ENCODE results near the gene CYB561. TPM values are rescaled to one million over a fixed set of nuclear protein-coding genes. Genes with fewer than 3 reads are reported as not detected.

CYB561 gene
- total and polyA plus RNA-seq, 4 donors = 7.1 to 31.6 (median 15.4) TPM

- WGBS, 2 donors = 77 to 79% methylated on average over 11 of the region's 11 CpGs
Observed at GRCh38 chr17:63480826-63481487, 34.9 kb upstream of the CYB561 start.

DNA sequence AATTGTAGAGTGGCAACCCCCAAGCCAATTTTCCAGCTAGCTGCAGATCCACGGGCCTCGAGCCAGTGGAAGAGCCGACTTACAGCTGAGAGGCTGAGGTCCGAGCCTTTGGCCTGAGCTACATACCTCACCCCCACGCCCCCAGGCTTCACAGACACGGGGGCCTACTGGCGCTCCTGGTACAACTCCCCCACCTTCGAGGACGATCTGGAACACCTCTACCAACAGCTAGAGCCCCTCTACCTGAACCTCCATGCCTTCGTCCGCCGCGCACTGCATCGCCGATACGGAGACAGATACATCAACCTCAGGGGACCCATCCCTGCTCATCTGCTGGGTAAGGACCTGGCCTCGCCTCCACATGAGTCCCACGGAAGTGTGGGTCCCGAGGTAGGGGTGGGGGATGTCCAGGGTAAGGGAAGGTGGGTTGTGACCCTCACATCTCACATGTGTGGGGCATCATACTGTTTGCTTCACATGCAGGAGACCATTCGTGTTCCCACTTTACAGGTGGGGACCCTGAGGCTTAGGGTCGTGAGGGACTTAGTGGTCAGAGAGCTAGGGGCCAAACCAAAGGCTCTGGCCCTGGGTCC, 34.2 kb upstream of the CYB561 start:
- no peaks in the 10 kb centered on the region for H3K4me1 ChIP-seq (ENCODE audit: control insufficient read depth in 1 of 2, insufficient read depth in 2 of 2, low read length in 2 of 2)
- 91 to 92% methylated on average over 21 of the region's 21 CpGs for WGBS, 2 donors
- ATAC-seq (ENCODE audit: low FRiP score) = no peak
- no peak overlapping the region for H3K27ac ChIP-seq (ENCODE audit: low read depth in 1 of 2, low read length in 2 of 2)
- intact Hi-C loops (cut with DNase I) = no loop called here
- no peak overlapping the region for H3K4me3 ChIP-seq (ENCODE audit: low read length in 2 of 2)
- peak in 1 of 2 donors; percentile 66 for DNase-seq
- no peaks in the 10 kb centered on the region for H3K27me3 ChIP-seq (ENCODE audit: control insufficient read depth in 1 of 2, insufficient read depth in 2 of 2, low read length in 1 of 2)
- no peaks in the 10 kb centered on the region for H3K36me3 ChIP-seq (ENCODE audit: control insufficient read depth in 1 of 2, insufficient read depth in 2 of 2, low read length in 1 of 2)
- H3K9me3 ChIP-seq (ENCODE audit: control insufficient read depth, low read length) = no peaks in the 10 kb centered on the region

More at GRCh38 chr17:63480826-63481487, 34.9 kb upstream of the CYB561 start:
- no peak for DNase-seq
- H3K27me3 ChIP-seq (ENCODE audit: control insufficient read depth in 1 of 2, insufficient read depth in 2 of 2, low read length in 1 of 2) = no peaks in the 10 kb centered on the region
- H3K27ac ChIP-seq (ENCODE audit: low read depth in 1 of 2, low read length in 2 of 2) = no peak overlapping the region
- H3K4me3 ChIP-seq (ENCODE audit: low read length in 2 of 2) = no peak overlapping the region
- ATAC-seq (ENCODE audit: low FRiP score) = no peak
- no peaks in the 10 kb centered on the region for H3K9me3 ChIP-seq (ENCODE audit: control insufficient read depth, low read length)
- intact Hi-C loops (cut with DNase I) = no loop called here
- H3K4me1 ChIP-seq (ENCODE audit: control insufficient read depth in 1 of 2, insufficient read depth in 2 of 2, low read length in 2 of 2) = no peaks in the 10 kb centered on the region
- no peaks in the 10 kb centered on the region for H3K36me3 ChIP-seq (ENCODE audit: control insufficient read depth in 1 of 2, insufficient read depth in 2 of 2, low read length in 1 of 2)

DNA sequence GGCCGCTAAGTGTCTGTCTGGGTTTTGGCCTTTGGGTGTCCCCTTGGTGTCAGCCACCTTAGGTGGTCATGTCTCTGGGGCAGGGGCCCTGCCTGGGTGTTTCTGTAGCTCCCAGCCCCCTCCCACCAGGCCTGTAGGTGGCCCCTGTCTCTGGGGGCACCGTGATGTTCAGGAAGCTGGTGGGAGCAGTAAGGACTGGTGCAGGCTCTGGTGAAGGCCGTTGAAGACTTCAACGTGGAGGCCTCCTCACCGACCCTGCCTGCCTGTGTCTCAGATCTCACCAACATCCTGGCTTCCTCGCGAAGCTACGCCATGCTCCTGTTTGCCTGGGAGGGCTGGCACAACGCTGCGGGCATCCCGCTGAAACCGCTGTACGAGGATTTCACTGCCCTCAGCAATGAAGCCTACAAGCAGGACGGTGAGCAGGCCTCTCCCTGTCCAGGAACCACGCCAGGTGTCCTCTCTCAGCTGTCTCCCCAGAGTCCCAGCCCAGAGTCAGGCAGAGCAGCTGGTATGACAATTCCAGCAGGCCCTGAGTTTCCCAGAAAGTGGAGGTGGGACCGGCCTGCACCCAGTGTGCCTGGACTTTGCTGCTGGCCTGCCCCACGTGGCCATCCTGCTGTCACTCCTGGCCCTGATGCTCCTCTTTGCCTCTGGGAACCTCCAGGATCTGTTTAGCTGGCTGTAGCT, 33.5 kb upstream of the CYB561 start:
- ATAC-seq (ENCODE audit: low FRiP score) (no peak), DNase-seq (peak in 1 of 2 donors; percentile 30)
- no peaks in the 10 kb centered on the region for H3K9me3 ChIP-seq (ENCODE audit: control insufficient read depth, low read length)
- no peaks in the 10 kb centered on the region for H3K27me3 ChIP-seq (ENCODE audit: control insufficient read depth in 1 of 2, insufficient read depth in 2 of 2, low read length in 1 of 2)
- WGBS, 2 donors = 90 to 91% methylated on average over 17 of the region's 17 CpGs
- no peak overlapping the region for H3K27ac ChIP-seq (ENCODE audit: low read depth in 1 of 2, low read length in 2 of 2)
- intact Hi-C loops (cut with DNase I) = loop anchor here (2.0 kb wide), 2 partner anchors 53 to 55 kb away; no protein-coding TSS in a partner anchor
- H3K36me3 ChIP-seq (ENCODE audit: control insufficient read depth in 1 of 2, insufficient read depth in 2 of 2, low read length in 1 of 2) = no peaks in the 10 kb centered on the region
- no peaks in the 10 kb centered on the region for H3K4me1 ChIP-seq (ENCODE audit: control insufficient read depth in 1 of 2, insufficient read depth in 2 of 2, low read length in 2 of 2)
- no peak overlapping the region for H3K4me3 ChIP-seq (ENCODE audit: low read length in 2 of 2)

- ATAC-seq (ENCODE audit: low FRiP score) (peak; percentile 76), DNase-seq (peak; percentile 84 to 93)
- intact Hi-C loops (cut with DNase I) = loop anchor here (2.0 kb wide), 2 partner anchors 52 to 54 kb away; no protein-coding TSS in a partner anchor
- no peak overlapping the region for H3K4me3 ChIP-seq (ENCODE audit: low read length in 2 of 2)
- H3K9me3 ChIP-seq (ENCODE audit: control insufficient read depth, low read length) = no peaks in the 10 kb centered on the region
- no peaks in the 10 kb centered on the region for H3K27me3 ChIP-seq (ENCODE audit: control insufficient read depth in 1 of 2, insufficient read depth in 2 of 2, low read length in 1 of 2)
- no peaks in the 10 kb centered on the region for H3K4me1 ChIP-seq (ENCODE audit: control insufficient read depth in 1 of 2, insufficient read depth in 2 of 2, low read length in 2 of 2)
- no peak overlapping the region for H3K27ac ChIP-seq (ENCODE audit: low read depth in 1 of 2, low read length in 2 of 2)
- 44 to 49% methylated on average over 16 of the region's 16 CpGs for WGBS, 2 donors
- no peaks in the 10 kb centered on the region for H3K36me3 ChIP-seq (ENCODE audit: control insufficient read depth in 1 of 2, insufficient read depth in 2 of 2, low read length in 1 of 2)
Observed at GRCh38 chr17:63478814-63479494, 32.8 kb upstream of the CYB561 start.

DNA sequence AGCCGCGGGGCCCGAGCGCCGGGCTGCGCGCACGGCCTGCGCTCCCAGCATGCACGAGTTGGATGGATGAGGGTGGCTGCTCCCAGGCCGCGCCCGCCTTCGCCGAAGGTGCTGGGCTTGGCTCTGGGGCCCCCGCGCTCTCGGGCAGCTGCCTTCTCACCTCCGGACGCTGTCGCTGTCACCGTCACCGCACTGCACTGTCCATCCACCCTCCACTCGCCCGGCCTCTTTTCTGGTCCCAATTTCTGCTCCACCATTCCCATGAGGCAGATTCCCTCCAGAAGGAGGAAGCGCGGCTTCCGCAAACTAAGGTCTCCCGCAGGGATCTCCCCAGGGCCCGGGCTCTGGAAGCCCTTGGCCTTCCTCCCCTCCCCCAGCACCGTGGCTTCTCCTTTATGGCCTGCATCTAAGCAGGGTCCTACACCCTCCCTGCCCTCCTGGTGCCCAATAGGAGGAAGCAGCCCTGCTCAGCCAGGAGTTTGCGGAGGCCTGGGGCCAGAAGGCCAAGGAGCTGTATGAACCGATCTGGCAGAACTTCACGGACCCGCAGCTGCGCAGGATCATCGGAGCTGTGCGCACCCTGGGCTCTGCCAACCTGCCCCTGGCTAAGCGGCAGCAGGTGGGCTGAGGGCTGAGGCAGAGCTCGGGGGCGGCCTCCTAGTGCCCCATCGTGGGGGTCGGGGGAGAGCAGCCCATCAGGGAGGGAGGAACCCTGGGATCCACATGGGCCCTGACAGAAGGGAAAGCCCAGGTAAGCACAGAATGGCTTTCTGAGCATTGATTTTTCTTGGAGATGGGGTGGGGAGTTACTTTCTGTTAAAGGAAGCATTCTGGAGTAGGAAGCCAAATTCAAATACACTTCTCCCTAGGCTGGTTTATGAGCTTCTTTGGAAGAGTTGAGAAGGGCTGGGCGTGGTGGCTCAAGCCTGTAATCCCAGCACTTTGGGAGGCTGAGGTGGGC, 31.7 kb upstream of the CYB561 start:
- no peak for ATAC-seq (ENCODE audit: low FRiP score)
- intact Hi-C loops (cut with DNase I) = loop anchor here (2.0 kb wide), 2 partner anchors 51 to 53 kb away; no protein-coding TSS in a partner anchor
- H3K4me1 ChIP-seq (ENCODE audit: control insufficient read depth in 1 of 2, insufficient read depth in 2 of 2, low read length in 2 of 2) = no peaks in the 10 kb centered on the region

DNA sequence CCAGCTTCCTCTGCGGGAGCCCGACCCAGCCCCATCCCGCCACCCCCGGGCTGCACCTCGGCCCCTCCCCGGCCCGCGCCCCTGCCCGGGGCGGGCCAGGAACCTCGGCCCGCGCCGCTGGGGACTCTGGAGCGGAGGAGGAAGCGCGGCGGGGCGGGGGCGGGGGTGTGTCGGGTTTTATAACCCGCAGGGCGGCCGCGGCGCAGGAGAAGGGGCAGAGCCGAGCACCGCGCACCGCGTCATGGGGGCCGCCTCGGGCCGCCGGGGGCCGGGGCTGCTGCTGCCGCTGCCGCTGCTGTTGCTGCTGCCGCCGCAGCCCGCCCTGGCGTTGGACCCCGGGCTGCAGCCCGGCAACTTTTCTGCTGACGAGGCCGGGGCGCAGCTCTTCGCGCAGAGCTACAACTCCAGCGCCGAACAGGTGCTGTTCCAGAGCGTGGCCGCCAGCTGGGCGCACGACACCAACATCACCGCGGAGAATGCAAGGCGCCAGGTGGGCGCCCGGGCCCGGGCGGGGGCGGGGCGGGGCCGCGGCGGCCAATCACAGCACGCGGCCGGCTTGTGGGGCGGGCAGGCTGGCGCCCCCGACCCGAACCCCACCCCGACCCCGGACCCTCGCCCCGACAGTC, 30.9 kb upstream of the CYB561 start, which contains the start of gene ACE:
Gene ACE, plus strand, starts transcription at position 208 of the 626 bp plus-strand sequence. Its CDS starts 34 bp downstream, at position 242.
- WGBS, 2 donors = 1% methylated on average over 49 to 78 of the region's 78 CpGs
- DNase-seq (no peak), ATAC-seq (ENCODE audit: low FRiP score) (peak; percentile 3)
- intact Hi-C loops (cut with DNase I) = no loop called here
- Histone ChIP-seq H3K9me3 (ENCODE audit: control insufficient read depth, low read length) (no peaks in the 10 kb centered on the region), H3K27ac (ENCODE audit: low read depth in 1 of 2, low read length in 2 of 2) (no peak within 1 kb of the TSS), H3K4me3 (ENCODE audit: low read length in 2 of 2) (peak within 1 kb of the TSS; percentile 3 to 48), H3K36me3 (ENCODE audit: control insufficient read depth in 1 of 2, insufficient read depth in 2 of 2, low read length in 1 of 2) (no peaks in the 10 kb centered on the region), H3K27me3 (ENCODE audit: control insufficient read depth in 1 of 2, insufficient read depth in 2 of 2, low read length in 1 of 2) (no peaks in the 10 kb centered on the region), H3K4me1 (ENCODE audit: control insufficient read depth in 1 of 2, insufficient read depth in 2 of 2, low read length in 2 of 2) (no peaks in the 10 kb centered on the region)

More for the DNA sequence above, 31.7 kb upstream of the CYB561 start:
- Histone ChIP-seq H3K27ac (ENCODE audit: low read depth in 1 of 2, low read length in 2 of 2) (no peak overlapping the region), H3K4me3 (ENCODE audit: low read length in 2 of 2) (peak overlapping the region in 1 of 2 donors; percentile 48), H3K27me3 (ENCODE audit: control insufficient read depth in 1 of 2, insufficient read depth in 2 of 2, low read length in 1 of 2) (no peaks in the 10 kb centered on the region), H3K36me3 (ENCODE audit: control insufficient read depth in 1 of 2, insufficient read depth in 2 of 2, low read length in 1 of 2) (no peaks in the 10 kb centered on the region), H3K9me3 (ENCODE audit: control insufficient read depth, low read length) (no peaks in the 10 kb centered on the region)
- 6 to 7% methylated on average over 43 to 44 of the region's 44 CpGs for WGBS, 2 donors
- no peak for DNase-seq

- H3K4me1 ChIP-seq (ENCODE audit: control insufficient read depth in 1 of 2, insufficient read depth in 2 of 2, low read length in 2 of 2) = no peaks in the 10 kb centered on the region
- ATAC-seq (ENCODE audit: low FRiP score) = peak; percentile 2
- intact Hi-C loops (cut with DNase I) = no loop called here
- WGBS, 2 donors = 1 to 3% methylated on average over 33 to 36 of the region's 36 CpGs
- no peaks in the 10 kb centered on the region for H3K9me3 ChIP-seq (ENCODE audit: control insufficient read depth, low read length)
- DNase-seq = no peak
- H3K27me3 ChIP-seq (ENCODE audit: control insufficient read depth in 1 of 2, insufficient read depth in 2 of 2, low read length in 1 of 2) = no peaks in the 10 kb centered on the region
- no peaks in the 10 kb centered on the region for H3K36me3 ChIP-seq (ENCODE audit: control insufficient read depth in 1 of 2, insufficient read depth in 2 of 2, low read length in 1 of 2)
- H3K4me3 ChIP-seq (ENCODE audit: low read length in 2 of 2) = peak overlapping the region; percentile 3 to 48
- no peak overlapping the region for H3K27ac ChIP-seq (ENCODE audit: low read depth in 1 of 2, low read length in 2 of 2)
Observed at GRCh38 chr17:63476459-63476853, 30.4 kb upstream of the CYB561 start.

All from aorta (tissue), 5 donors.